Ovary (tissue), 9 donors: ENCODE results near the gene ANTXR2. TPM values are rescaled to one million over a fixed set of nuclear protein-coding genes. Genes with fewer than 3 reads are reported as not detected.

Experiments used
- DNase-seq, 5 donors: peaks; one replicate each; pipeline ENCODE4 v3.0.0-alpha.2; 2019 to 2020
- H3K27ac ChIP-seq, 2 donors: fragments of 200-600 bp; one replicate each; pipeline versions ENCODE4 v1.5.1 to v1.8.0; 2019 to 2022
- H3K27me3 ChIP-seq: fragments of 200-600 bp; one replicate; pipeline ENCODE4 v1.8.0; 2022
- H3K36me3 ChIP-seq: fragments of 200-600 bp; sonication (generic); one replicate; pipeline ENCODE4 v1.5.1; 2019
- H3K4me1 ChIP-seq: one replicate; pipeline ENCODE4 v1.8.1; 2013; ENCODE audit warnings: mild to moderate bottlenecking, moderate library complexity; ENCODE audit not compliant: insufficient read depth
- H3K4me3 ChIP-seq: fragments of 200-600 bp; sonication (generic); one replicate; pipeline ENCODE4 v1.5.1; 2017
- H3K9me3 ChIP-seq, 2 donors: fragments of 200-600 bp in 1 of 2; sonication (generic) in 1 of 2; one replicate each; pipeline versions ENCODE4 v1.5.1 to v1.8.1; 2013 to 2019; ENCODE audit warnings: mild to moderate bottlenecking in 1 of 2, moderate library complexity in 1 of 2
- EP300 ChIP-seq: sonication (generic); formaldehyde crosslinking; IDR thresholded peaks from one replicate; pipeline ENCODE4 v1.6.1; 2017; ENCODE audit warnings: antibody characterized with exemption
- POLR2A ChIP-seq: fragments of 450-650 bp; IDR thresholded peaks from one replicate; pipeline ENCODE4 v1.6.1; 2017; ENCODE audit warnings: antibody characterized with exemption, mild to moderate bottlenecking, moderate library complexity
- WGBS, 3 donors: extraction: QIAGEN DNeasy Blood & Tissue Kit in 1 of 3; methylation state at CpG; one replicate each; pipeline versions ENCODE4 v1.1.5 to v1.1.7; 2013 to 2017; 5-methylcytosine and 5-hydroxymethylcytosine counted together
- intact Hi-C, 4 donors: fragments of 100-400 bp; cut with DNase I; formaldehyde crosslinking; loops; one replicate each; pipeline versions ENCODE4 v1.11.0 to v1.15.1; 2022 to 2023
- polyA plus RNA-seq, 2 donors: library from polyadenylated mRNA; stranded (reverse); fragments of 200-250 nt in 1 of 2; fragments of 350-450 nt in 1 of 2; fragmentation: Illumina TruSeq in 1 of 2; extraction: RNeasy Lipid Tissue Mini Kit (QIAGEN cat#74804) in 1 of 2; gene quantifications; one replicate each; pipeline ENCODE4 v1.2.3, GENCODE V29; 2013 to 2014
- total RNA-seq, 7 donors: library from RNA; depleted of rRNA in 2 of 7; stranded (reverse); fragments of >200 nt in 2 of 7; fragmentation: NEBNext Ultra II Directional in 3 of 7; extraction: Animal tissue kit (Norgen Biotek cat#: 25700) in 3 of 7; gene quantifications; one replicate each; pipeline versions ENCODE4 v1.1.0 to v1.2.4, GENCODE V29; 2016 to 2023
- TF ChIP-seq, protein P1 (sequence below), 3 donors: fragments of 450-650 bp in 2 of 3; fragments of 200-600 bp in 1 of 3; IDR thresholded peaks; one replicate each; pipeline versions ENCODE4 v1.5.1 to v1.8.0; 2016 to 2022; ENCODE audit warnings: antibody characterized with exemption in 3 of 3, mild to moderate bottlenecking in 1 of 3
- donor health status: DM: no; HTN: no; CAD: no; lungs with moderate emphysema.
- donor health status: DM: no; HTN: no; CAD: no.
- donor health status: Bipolar disorder and iron deficiency.
- donor health status: DM: yes; HTN: yes; CAD: no.
- donor health status: DM: no; HTN: no; CAD: no.
- donor health status: DM: yes; HTN: yes; CAD: no.

Gene ANTXR2
- total and polyA plus RNA-seq, 9 donors: 64.4 to 231 (median 88.7) TPM

GRCh38 chr4:80035336-80035735 lies 37.7 kb downstream of the ANTXR2 start:
- intact Hi-C loops: no loop called here
- H3K27me3 ChIP-seq: no peaks in the 10 kb centered on the region
- WGBS, 3 donors: 84 to 89% (median 85%) methylated on average over 2 of the region's 2 CpGs
- DNase-seq: no peak
- H3K27ac ChIP-seq: no peak overlapping the region
- no peaks in the 10 kb centered on the region for H3K9me3 ChIP-seq
- H3K4me1 ChIP-seq: peaks cover 2% of the 10 kb centered on the region
- no peak overlapping the region for H3K4me3 ChIP-seq
- TF ChIP-seq POLR2A: no peak
- TF ChIP-seq, protein P1, sequence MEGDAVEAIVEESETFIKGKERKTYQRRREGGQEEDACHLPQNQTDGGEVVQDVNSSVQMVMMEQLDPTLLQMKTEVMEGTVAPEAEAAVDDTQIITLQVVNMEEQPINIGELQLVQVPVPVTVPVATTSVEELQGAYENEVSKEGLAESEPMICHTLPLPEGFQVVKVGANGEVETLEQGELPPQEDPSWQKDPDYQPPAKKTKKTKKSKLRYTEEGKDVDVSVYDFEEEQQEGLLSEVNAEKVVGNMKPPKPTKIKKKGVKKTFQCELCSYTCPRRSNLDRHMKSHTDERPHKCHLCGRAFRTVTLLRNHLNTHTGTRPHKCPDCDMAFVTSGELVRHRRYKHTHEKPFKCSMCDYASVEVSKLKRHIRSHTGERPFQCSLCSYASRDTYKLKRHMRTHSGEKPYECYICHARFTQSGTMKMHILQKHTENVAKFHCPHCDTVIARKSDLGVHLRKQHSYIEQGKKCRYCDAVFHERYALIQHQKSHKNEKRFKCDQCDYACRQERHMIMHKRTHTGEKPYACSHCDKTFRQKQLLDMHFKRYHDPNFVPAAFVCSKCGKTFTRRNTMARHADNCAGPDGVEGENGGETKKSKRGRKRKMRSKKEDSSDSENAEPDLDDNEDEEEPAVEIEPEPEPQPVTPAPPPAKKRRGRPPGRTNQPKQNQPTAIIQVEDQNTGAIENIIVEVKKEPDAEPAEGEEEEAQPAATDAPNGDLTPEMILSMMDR (IDR thresholded peaks at IDR 0.05): no peak
- TF ChIP-seq EP300: no peak
- no peaks in the 10 kb centered on the region for H3K36me3 ChIP-seq

GRCh38 chr4:80033581-80033980 lies 39.4 kb downstream of the ANTXR2 start:
- no peak overlapping the region for H3K4me3 ChIP-seq
- no peaks in the 10 kb centered on the region for H3K27me3 ChIP-seq
- TF ChIP-seq POLR2A: no peak
- TF ChIP-seq, protein P1 (IDR thresholded peaks at IDR 0.05): no peak
- no peak for TF ChIP-seq EP300
- no peaks in the 10 kb centered on the region for H3K9me3 ChIP-seq
- peaks cover 2% of the 10 kb centered on the region for H3K4me1 ChIP-seq
- no peaks in the 10 kb centered on the region for H3K36me3 ChIP-seq
- DNase-seq: no peak
- no peak overlapping the region for H3K27ac ChIP-seq
- intact Hi-C loops: no loop called here

DNA sequence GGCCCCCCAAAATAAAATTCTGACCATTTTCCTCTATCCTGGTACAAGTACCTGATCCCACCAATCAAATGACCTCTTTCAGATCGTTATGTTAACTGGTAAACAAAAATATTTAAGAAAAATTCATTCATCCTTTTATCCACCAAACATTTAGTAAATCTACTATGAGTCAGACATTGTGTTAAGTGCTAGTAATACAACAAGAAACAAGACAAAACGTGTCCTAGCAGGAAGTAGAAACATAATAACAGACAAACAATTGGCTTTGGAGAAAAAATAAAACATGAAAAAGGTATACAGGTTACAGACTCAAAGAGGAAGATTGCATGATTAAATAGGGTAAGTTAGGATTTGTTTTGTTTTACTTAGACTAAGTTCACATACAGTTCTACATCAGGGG lies 43.7 kb downstream of the ANTXR2 start:
- peaks cover 3% of the 10 kb centered on the region for H3K4me1 ChIP-seq
- H3K9me3 ChIP-seq: no peaks in the 10 kb centered on the region
- no peak overlapping the region for H3K4me3 ChIP-seq
- DNase-seq: no peak
- no peak overlapping the region for H3K27ac ChIP-seq
- no peaks in the 10 kb centered on the region for H3K36me3 ChIP-seq
- WGBS, 3 donors: 48 to 67% (median 50%) methylated on average over 2 of the region's 2 CpGs
- TF ChIP-seq POLR2A (no peak), EP300 (no peak)
- TF ChIP-seq, protein P1 (IDR thresholded peaks at IDR 0.05): no peak
- no peaks in the 10 kb centered on the region for H3K27me3 ChIP-seq
- intact Hi-C loops: no loop called here

- H3K27me3 ChIP-seq: no peaks in the 10 kb centered on the region
- no peaks in the 10 kb centered on the region for H3K36me3 ChIP-seq
- intact Hi-C loops: no loop called here
- H3K9me3 ChIP-seq: no peaks in the 10 kb centered on the region
- peak overlapping the region in 1 of 2 donors; percentile 9 for H3K27ac ChIP-seq
- 12 to 20% (median 15%) methylated on average over 2 of the region's 2 CpGs for WGBS, 3 donors
- peaks cover 3% of the 10 kb centered on the region for H3K4me1 ChIP-seq
- DNase-seq: no peak
- TF ChIP-seq POLR2A: no peak
- TF ChIP-seq, protein P1 (IDR thresholded peaks at IDR 0.05): no peak
- no peak for TF ChIP-seq EP300
- H3K4me3 ChIP-seq: no peak overlapping the region
Observed at GRCh38 chr4:80027611-80028010, 45.4 kb downstream of the ANTXR2 start.

DNA sequence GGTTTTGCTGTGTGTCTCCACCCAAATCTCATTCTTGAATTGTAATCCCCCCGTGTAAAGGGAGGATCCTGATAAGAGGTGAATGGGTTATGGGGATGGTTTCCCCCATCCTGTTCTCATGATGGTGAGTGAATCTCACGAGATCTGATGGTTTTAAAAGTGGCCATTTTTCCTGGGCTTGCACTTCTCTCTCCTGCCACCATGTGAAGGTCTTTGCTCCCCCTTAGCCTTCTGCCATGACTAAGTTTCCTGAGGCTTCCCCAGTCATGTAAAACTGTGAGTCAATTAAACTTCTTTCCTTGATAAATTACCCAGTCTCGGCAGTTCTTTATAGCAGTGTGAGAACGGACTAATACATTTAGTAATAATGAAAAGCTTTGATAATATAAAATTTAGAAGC lies 46.9 kb downstream of the ANTXR2 start:
- H3K4me1 ChIP-seq: peaks cover 3% of the 10 kb centered on the region
- TF ChIP-seq, protein P1 (IDR thresholded peaks at IDR 0.05): no peak
- no peak for TF ChIP-seq EP300
- no peak for TF ChIP-seq POLR2A
- no peaks in the 10 kb centered on the region for H3K9me3 ChIP-seq
- DNase-seq: no peak
- intact Hi-C loops: no loop called here
- H3K4me3 ChIP-seq: no peak overlapping the region
- H3K36me3 ChIP-seq: no peaks in the 10 kb centered on the region
- no peak overlapping the region for H3K27ac ChIP-seq
- no peaks in the 10 kb centered on the region for H3K27me3 ChIP-seq
- WGBS, 3 donors: 68 to 91% (median 89%) methylated on average over 4 of the region's 4 CpGs
